ENCODE measurements around the gene ARHGAP21. TPM values are rescaled to one million over a fixed set of nuclear protein-coding genes. Genes with fewer than 3 reads are reported as not detected.

Gene ARHGAP21
- polyA plus RNA-seq, 4 donors, result 67.0 to 98.7 (median 84.0) TPM

DNA sequence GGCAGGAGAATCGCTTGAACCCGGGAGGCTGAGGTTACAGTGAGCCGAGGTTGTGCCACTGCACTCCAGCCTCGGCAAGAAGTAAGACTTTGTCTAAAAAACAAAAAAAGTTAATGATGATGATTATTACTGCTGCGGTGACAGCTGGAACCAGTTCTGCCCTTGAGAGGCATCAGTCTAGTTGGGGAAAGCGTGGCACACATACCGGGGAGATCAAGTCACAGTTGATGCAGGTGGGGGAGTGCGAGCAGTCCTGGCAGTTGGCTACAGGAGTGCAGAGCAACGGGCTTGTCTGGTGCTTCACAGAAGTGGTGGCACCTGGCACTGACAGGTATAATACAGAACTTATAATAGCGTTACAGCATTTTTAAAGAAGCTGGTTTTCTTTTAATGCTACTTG lies 173.0 kb downstream of the ARHGAP21 start:
- no peak for DNase-seq (ENCODE audit: low read depth in 4 of 4, low spot score in 2 of 4)

DNA sequence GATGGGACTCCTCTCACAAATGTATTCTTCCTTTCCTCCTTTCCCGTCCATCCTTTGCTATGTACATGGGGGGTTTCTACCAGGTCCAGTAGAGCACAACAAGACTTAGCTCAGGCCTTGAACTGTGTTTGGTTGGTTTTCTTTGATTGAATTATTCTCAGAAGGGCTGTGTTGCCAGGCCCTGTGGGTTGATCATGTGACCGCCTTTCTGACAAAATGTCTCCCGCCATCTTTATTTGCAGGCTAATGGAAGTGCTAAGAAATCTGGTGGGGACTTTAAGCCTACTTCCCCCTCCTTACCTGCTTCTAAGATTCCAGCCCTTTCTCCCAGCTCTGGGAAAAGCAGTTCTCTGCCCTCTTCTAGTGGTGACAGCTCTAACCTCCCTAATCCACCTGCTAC lies 178.1 kb downstream of the ARHGAP21 start:
- no peak for DNase-seq (ENCODE audit: low read depth in 4 of 4, low spot score in 2 of 4)

DNA sequence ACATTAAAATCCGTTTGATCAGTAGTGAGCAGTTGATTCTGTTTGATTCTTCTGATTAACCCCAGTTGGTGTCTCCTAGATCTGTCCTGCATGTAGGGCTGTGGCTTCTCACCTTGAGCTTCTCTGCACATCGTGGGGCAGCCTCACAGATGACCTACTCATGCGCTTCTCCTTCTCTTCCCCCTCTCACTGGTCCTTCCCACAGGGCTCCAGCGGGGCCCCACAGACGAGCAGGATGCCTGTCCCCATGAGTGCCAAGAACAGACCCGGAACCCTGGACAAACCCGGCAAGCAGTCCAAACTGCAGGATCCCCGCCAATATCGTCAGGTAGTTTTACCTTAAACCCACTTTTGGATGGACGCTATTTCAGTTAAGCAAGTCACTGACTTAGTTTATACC lies 178.9 kb downstream of the ARHGAP21 start:
- DNase-seq (ENCODE audit: low read depth in 4 of 4, low spot score in 2 of 4), result no peak

- no peak for DNase-seq (ENCODE audit: low read depth in 4 of 4, low spot score in 2 of 4)
Observed at GRCh38 chr10:24542314-24543270, 181.1 kb downstream of the ARHGAP21 start.

DNA sequence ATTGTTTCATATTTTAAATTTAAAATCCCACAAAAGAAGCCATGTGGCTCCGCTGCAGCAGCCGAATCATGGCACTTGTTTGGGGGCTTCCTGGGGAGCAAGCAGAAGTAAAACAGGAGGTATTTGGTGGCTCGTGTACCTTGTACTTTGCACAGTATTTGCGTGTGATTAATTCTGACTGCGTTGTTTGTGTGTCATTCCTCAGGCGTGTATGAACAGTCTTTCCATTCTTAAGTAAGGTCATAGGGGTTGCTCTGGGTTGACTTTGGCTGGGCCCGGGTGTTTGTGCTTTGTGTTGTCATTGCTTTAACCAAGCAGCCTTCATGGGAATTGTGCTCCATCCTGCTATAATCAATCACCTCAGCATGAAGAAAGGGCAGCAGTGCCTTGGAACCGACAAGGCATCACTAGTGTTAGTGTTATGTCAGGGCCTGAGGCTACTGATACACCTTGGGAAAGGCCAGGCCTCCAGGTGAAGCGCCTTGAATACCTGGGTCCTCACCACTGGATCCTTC lies 182.4 kb downstream of the ARHGAP21 start:
- DNase-seq (ENCODE audit: low read depth in 4 of 4, low spot score in 2 of 4), result no peak

- no peak for DNase-seq (ENCODE audit: low read depth in 4 of 4, low spot score in 2 of 4)
Observed at GRCh38 chr10:24536636-24537035, 187.1 kb downstream of the ARHGAP21 start.

GRCh38 chr10:24533981-24534380 lies 189.7 kb downstream of the ARHGAP21 start:
- no peak for DNase-seq (ENCODE audit: low read depth in 4 of 4, low spot score in 2 of 4)

Other genes starting within 250 kb of the ARHGAP21 start
- 10 to 100 TPM; 36.5 to 49.2 (median 44.0) TPM for gene PRTFDC1, start 228.7 kb upstream of the ARHGAP21 start, polyA plus RNA-seq (ENCODE audit: insufficient read length in 4 of 4)